Suprapubic skin (tissue), 4 donors: ENCODE measurements around the gene NTSR1.

Experiments
- POLR2A ChIP-seq, 2 donors: fragments of 450-650 bp; IDR thresholded peaks; one replicate each; pipeline ENCODE4 v1.6.1; 2017; ENCODE audit warnings: antibody characterized with exemption in 2 of 2, mild to moderate bottlenecking in 2 of 2, moderate library complexity in 2 of 2
- POLR2AphosphoS5 ChIP-seq, 3 donors: sonication (generic); formaldehyde crosslinking; IDR thresholded peaks; one replicate each; pipeline ENCODE4 v1.6.1; 2017; ENCODE audit warnings: antibody characterized with exemption in 3 of 3
- TF ChIP-seq, protein P1 (sequence below), 2 donors: fragments of 200-600 bp in 1 of 2; fragments of 450-650 bp in 1 of 2; sonication (generic) in 1 of 2; IDR thresholded peaks; one replicate each; pipeline ENCODE4 v1.5.1; 2016 to 2019; ENCODE audit warnings: antibody characterized with exemption in 2 of 2, mild to moderate bottlenecking in 1 of 2, moderate library complexity in 1 of 2

DNA sequence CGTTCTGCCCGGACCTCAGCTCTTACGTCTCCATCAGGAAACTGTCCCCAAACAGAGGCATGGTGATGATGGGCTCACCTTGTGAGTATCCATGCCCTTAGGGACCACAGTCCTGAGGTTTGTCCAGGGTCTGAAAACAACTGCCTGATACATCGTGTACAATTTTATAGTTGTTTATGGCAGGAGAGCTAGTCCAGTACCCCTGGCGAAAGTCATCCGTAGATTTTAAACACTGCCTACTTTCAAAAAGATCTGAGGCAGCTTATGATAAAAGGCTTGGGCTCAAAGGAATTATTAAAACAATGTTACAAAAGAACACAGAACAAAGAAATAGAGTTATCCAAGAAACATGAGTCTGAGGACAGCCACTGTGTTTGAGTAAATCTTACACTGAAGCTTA, 14.0 kb downstream of the NTSR1 start:
- TF ChIP-seq, protein P1, sequence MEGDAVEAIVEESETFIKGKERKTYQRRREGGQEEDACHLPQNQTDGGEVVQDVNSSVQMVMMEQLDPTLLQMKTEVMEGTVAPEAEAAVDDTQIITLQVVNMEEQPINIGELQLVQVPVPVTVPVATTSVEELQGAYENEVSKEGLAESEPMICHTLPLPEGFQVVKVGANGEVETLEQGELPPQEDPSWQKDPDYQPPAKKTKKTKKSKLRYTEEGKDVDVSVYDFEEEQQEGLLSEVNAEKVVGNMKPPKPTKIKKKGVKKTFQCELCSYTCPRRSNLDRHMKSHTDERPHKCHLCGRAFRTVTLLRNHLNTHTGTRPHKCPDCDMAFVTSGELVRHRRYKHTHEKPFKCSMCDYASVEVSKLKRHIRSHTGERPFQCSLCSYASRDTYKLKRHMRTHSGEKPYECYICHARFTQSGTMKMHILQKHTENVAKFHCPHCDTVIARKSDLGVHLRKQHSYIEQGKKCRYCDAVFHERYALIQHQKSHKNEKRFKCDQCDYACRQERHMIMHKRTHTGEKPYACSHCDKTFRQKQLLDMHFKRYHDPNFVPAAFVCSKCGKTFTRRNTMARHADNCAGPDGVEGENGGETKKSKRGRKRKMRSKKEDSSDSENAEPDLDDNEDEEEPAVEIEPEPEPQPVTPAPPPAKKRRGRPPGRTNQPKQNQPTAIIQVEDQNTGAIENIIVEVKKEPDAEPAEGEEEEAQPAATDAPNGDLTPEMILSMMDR (IDR thresholded peaks at IDR 0.05), result no peak
- TF ChIP-seq POLR2A (IDR thresholded peaks at IDR 0.05) (no peak), POLR2AphosphoS5 (IDR thresholded peaks at IDR 0.05) (no peak)
